Measurements from ENCODE around the gene SPSB1.

DNA sequence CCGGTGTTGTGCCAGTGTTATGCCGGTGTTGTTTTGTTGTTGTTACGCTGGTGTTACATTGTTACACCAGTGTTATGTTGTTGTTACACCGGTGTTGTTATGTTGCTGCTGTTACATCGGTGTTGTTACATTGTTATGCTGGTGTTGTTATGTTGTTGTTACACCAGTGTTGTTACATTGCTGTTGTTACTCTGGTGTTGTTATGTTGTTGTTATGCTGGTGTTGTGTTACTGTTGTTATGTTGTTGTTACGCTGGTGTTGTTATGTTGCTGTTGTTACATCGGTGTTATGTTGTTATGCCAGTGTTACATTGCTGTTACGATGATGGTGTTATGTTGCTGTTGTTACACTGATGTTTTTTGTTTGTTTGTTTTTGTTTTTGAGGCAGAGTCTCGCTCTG is 34.1 kb upstream of the SPSB1 start:
- no peak for TF ChIP-seq POLR2A (IDR thresholded peaks at IDR 0.05)
- no peak for TF ChIP-seq CTCF (IDR thresholded peaks at IDR 0.05)
